Tongue (tissue), 2 donors: Measurements from ENCODE around the gene RAB3IL1. TPM values are rescaled to one million over a fixed set of nuclear protein-coding genes. Genes with fewer than 3 reads are reported as not detected.
"Not testable (repeated sequence)": the region's sequence is repeated elsewhere in the genome, so short reads cannot be mapped to it uniquely, and the experiment has no call there.

Experiments used
- DNase-seq: peaks from one replicate; pipeline ENCODE4 v3.0.0-alpha.2; 2015
- total RNA-seq: library from RNA; depleted of rRNA; stranded (reverse); fragments of >200 nt; gene quantifications from one replicate; pipeline ENCODE4 v1.2.3, GENCODE V29; 2014

RAB3IL1 gene
- total RNA-seq, 1 donor from 2014 or later: 19.6 TPM

- not testable (repeated sequence) for DNase-seq
These were observed 36.3 kb upstream of the RAB3IL1 start for GRCh38 chr11:61953632-61954031.

DNA sequence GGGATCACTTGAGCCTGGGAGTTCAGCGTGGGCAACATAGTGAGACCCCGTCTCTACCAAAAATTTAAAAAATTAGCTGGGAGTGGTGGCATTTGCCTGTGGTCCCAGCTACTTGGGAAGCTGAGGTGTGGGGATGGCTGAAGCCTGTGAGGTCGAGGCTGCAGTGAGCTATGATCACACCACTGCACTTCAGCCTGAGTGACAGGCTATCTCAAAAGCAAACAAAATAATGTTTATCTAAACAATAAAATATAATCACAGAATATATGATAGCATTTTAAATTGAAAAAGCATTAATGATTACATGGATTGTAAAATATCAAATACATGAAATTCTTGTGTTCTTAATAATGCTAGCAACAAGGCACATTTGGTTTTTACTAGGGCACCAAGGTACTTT is 35.5 kb upstream of the RAB3IL1 start:
- no peak for DNase-seq

GRCh38 chr11:61951484-61952135 is 34.2 kb upstream of the RAB3IL1 start:
- no peak for DNase-seq

- DNase-seq: no peak
These were observed 32.7 kb upstream of the RAB3IL1 start, which contains the start of gene BEST1 for GRCh38 chr11:61950035-61950547. TSS of gene BEST1 (plus strand) at chr11:61950351. CDS start at chr11:61951807, 1,456 bp downstream.

- DNase-seq: peak; percentile 88
These were observed 32.0 kb upstream of the RAB3IL1 start for GRCh38 chr11:61949169-61950034.

DNA sequence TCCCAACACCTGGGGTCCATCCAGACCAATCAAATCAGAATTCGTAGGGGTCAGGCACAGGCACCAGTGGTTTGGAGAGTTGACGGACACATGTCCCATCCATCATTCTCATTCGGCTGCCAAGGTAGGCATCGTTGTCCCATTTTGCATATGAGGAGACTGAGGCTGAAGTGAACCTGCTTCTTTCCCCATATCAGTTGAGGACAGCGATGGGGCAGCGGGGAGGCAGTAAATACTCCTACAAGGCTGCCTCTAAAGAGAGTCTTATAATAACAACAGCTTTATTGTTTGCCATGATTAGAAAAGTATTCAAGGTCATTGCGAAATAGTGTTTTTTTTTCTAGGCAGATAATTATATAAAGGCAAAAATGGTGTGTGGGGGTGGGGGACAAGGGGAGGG is 31.1 kb upstream of the RAB3IL1 start:
- no peak for DNase-seq

DNA sequence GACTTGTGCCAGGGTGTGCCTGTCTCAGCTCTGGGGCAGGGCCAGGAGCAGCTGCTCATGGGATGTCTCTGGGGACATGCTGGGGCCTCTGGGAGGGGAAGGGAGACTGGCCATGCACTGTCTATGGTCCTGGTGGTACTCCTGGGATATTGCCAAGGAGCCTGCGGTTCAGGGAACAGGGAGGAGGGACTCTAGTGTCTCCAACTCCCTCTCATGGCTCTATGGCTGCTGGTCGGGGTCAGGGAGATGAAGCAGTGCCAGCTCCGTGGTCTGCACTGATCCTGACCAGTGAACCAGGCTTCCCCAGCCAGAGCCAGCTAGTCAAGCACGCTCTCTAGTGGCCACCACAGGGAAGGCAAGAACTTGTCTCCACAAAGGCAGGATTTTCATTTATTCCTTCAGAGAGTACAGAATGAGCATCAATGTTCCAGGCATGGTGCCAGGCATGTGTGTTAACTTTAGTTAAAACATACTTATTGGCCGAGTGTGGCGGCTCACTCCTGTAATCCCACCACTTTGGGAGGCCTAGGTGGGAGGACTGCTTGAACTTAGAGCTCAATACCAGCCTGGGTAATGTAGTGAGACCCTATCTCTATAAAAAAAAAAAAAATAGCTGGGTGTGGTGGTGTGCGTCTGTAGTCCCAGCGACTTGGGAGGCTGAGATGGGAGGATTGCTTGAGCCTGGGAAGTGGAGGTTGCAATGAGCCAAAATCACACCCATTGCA is 30.3 kb upstream of the RAB3IL1 start:
- DNase-seq: peak; percentile 96

GRCh38 chr11:61946894-61947293 is 29.5 kb upstream of the RAB3IL1 start:
- DNase-seq: no peak

- no peak for DNase-seq
These were observed 27.8 kb upstream of the RAB3IL1 start for GRCh38 chr11:61945191-61945590.

DNA sequence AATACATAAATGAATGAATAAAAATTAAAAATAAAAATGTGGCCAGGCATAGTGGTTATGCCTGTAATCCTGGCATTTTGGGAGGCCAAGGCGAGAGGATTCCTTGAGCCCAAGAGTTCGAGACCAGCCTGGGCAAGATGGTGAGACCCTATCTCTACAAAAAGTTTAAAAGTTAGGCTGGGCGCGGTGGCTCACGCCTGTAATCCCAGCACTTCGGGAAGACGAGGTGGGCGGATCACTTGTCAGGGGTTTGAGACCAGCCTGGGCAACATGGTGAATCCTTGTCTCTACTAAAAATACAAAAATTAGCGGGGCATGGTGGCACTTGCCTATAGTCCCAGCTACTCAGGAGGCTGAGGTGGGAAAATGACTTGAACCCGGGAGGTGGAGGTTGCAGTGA is 23.1 kb upstream of the RAB3IL1 start:
- no peak for DNase-seq

DNA sequence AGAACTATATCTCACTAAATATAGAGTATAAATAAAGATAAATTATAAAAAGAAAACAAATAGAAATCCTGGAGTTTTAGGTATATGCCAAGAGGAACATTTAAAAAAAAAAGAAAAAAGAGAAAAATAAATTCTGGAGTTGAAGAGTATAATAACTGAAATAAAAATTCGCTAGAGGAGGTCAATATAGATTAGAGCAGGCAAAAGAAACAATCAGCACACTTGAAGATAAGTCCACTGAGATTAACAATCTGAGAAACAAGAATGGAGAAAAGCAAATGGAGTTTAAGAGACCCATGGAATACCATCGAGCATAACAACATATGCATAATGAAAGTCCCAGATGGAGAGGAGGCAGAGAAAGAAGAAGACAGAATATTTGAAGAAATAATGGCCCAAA is 18.5 kb upstream of the RAB3IL1 start:
- DNase-seq: no peak

GRCh38 chr11:61930933-61931332 is 13.6 kb upstream of the RAB3IL1 start:
- no peak for DNase-seq

GRCh38 chr11:61928606-61929005 is 11.2 kb upstream of the RAB3IL1 start:
- no peak for DNase-seq

DNA sequence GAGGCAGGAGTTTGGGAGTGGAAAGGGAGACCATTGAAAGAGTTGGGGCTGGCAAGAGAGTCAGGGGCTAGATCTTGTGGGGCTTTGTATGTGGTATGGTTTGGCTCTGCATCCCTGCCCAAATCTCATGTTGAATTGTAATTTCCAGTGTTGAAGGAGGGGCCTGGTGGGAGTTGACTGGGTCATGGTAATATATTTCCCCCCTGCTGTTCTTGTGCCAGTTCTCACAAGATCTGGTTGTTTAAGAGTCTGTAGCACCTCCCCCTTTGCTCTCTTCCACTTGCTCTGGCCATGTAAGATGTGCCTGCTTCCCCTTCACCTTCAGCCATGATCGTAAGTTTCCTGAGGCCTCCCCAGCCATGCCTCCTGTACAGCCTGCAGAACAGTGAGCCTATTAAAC is 10.1 kb upstream of the RAB3IL1 start:
- DNase-seq: no peak

- peak; percentile 35 for DNase-seq
These were observed 8.9 kb upstream of the RAB3IL1 start for GRCh38 chr11:61926235-61926634.

DNA sequence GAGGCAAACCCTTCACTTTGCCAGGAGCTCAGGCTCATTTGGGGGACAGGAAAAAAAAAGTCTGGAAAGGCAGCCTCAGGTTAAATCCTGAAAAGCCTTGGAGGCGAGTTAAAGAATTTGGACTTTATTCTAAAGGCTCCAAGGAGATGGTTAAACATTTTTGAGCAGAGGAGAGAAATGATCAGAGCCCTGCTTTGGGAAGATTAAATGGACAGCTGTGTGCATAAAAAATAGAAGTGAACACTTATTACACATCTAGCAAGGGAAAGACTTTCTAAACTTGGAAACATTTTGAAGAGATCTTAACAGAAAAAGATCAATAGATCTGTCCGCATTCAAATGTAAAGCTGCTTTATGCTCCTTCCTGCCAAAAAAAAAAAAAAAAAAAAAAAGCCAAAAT is 8.4 kb upstream of the RAB3IL1 start:
- DNase-seq: peak; percentile 46

GRCh38 chr11:61924064-61924455 is 6.7 kb upstream of the RAB3IL1 start:
- DNase-seq: peak; percentile 55

DNA sequence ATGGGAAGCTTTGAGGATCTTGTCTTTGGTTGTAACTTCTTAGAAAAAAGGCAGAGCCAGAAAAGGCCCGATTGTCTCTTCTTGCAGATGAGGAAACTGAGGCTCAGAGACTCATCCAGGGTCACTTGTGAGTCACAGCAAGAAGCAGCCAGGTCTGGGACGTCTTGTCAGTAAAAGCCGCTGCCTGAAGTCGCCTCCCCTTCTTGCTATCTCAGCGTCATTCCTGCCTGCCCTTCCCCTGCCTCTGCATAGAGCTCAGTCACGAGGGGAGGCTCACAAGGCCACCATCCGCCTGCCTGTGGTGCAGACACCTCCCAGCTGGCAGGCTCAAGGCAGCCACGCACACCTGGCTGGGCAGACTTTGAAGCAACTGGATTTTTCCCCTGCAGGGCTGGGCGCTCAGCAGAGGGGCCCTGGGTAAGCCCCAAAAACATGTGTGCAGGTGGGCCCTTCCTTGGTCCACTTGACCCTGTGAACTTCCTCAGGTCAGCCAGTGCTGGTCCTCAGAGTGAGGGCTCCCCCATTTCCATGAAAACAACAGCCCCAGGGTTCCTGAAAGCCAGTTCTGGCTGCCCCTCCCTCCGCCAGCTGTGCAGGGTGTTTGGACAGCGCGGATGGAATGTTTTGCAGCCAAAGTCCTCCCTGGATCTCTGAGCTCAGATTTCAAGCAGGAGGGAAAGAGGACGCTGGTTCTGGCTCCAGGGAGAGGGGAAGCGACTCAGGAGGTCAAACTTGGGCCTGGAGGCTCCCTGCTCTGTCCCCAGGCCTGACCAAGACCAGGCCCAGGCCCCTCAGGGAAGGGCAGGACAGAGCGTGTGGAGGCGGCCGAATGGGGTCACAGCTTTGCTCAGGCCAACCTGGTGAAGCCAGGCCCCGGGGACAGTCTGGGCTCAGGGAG is 6.0 kb upstream of the RAB3IL1 start:
- DNase-seq: peak; percentile 94

GRCh38 chr11:61922539-61922938 is 5.2 kb upstream of the RAB3IL1 start:
- DNase-seq: peak; percentile 94

DNA sequence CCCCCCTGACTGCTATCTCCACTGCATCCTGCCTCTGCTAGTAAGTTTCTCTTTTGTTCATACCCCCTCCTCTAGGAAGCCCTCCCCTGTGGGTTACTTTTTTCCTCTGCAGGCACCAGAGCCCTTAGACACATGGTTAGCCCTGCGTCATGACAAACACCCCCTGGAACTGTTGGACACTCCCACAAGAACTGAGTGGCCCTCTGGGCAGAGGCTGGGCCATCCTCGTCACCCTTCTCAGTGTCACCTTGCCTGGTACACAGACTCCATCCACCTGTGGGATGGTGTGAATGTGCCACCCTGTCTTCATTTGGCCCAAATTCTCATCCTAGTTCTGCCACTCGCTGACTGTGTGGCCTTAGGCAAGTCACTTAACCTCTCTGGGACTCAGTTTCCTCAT is 4.1 kb upstream of the RAB3IL1 start:
- DNase-seq: no peak
